Stomach (tissue), 9 donors: ENCODE measurements around the gene SYNJ2. TPM values are rescaled to one million over a fixed set of nuclear protein-coding genes. Genes with fewer than 3 reads are reported as not detected.
A peak's percentile ranks its signal among the peaks of the same experiment; 100 is the strongest.

Experiments
- DNase-seq, 2 donors: peaks; one replicate each; pipeline versions ENCODE4 v3.0.0 to v3.0.0-alpha.2; 2013 to 2019
- H3K27ac ChIP-seq, 5 donors: fragments of 200-600 bp in 4 of 5; sonication (generic) in 4 of 5; one replicate each; pipeline ENCODE4 v1.5.1; 2013 to 2019; ENCODE audit warnings: mild to moderate bottlenecking in 1 of 5, moderate library complexity in 1 of 5
- H3K27me3 ChIP-seq, 3 donors: fragments of 200-600 bp; sonication (generic); one replicate each; pipeline ENCODE4 v1.5.1; 2017 to 2019; ENCODE audit warnings: mixed run types in 1 of 3
- H3K36me3 ChIP-seq, 4 donors: fragments of 200-600 bp; sonication (generic); 1 replicate in 3 of 4; 2 replicates in 1 of 4; pipeline ENCODE4 v1.5.1; 2016 to 2019
- H3K4me1 ChIP-seq, 4 donors: fragments of 200-600 bp; sonication (generic); one replicate each; pipeline ENCODE4 v1.5.1; 2016 to 2019
- H3K4me3 ChIP-seq, 4 donors: fragments of 200-600 bp; sonication (generic) in 3 of 4; one replicate each; pipeline ENCODE4 v1.5.1; 2016 to 2019; ENCODE audit warnings: mild to moderate bottlenecking in 1 of 4
- H3K9me3 ChIP-seq, 4 donors: fragments of 200-600 bp; sonication (generic); one replicate each; pipeline ENCODE4 v1.5.1; 2016 to 2019
- CTCF ChIP-seq, 7 experiments: fragments of 450-650 bp in 4 of 7; fragments of 200-600 bp in 3 of 7; sonication (generic) in 3 of 7; IDR thresholded peaks; one replicate each; pipeline ENCODE4 v1.5.1; 2016 to 2019; ENCODE audit warnings: antibody characterized with exemption in 7 of 7, control low read depth in 2 of 7, mild to moderate bottlenecking in 1 of 7
- EP300 ChIP-seq: sonication (generic); formaldehyde crosslinking; IDR thresholded peaks from one replicate; pipeline ENCODE4 v1.6.1; 2017; ENCODE audit warnings: antibody characterized with exemption
- POLR2A ChIP-seq, 4 donors: fragments of 450-650 bp; IDR thresholded peaks; one replicate each; pipeline ENCODE4 v1.6.1; 2016; ENCODE audit warnings: antibody characterized with exemption in 4 of 4, control low read depth in 2 of 4, mild to moderate bottlenecking in 1 of 4, moderate library complexity in 1 of 4
- POLR2AphosphoS5 ChIP-seq, 3 donors: sonication (generic); formaldehyde crosslinking; IDR thresholded peaks; one replicate each; pipeline ENCODE4 v1.6.1; 2016; ENCODE audit warnings: antibody characterized with exemption in 3 of 3
- WGBS, 5 donors: extraction: QIAGEN DNeasy Blood & Tissue Kit in 3 of 5; methylation state at CpG; one replicate each; pipeline versions ENCODE4 v1.1.5 to v1.1.7; 2013 to 2018; 5-methylcytosine and 5-hydroxymethylcytosine counted together
- intact Hi-C: fragments of 100-400 bp; cut with DNase I; formaldehyde crosslinking; loops from one replicate; pipeline ENCODE4 v1.15.1; 2023; ENCODE audit warnings: low total_unique reads
- polyA plus RNA-seq, 3 donors: library from polyadenylated mRNA; stranded (reverse); fragments of 200-250 nt; gene quantifications; one replicate each; pipeline ENCODE4 v1.2.3, GENCODE V29; 2013
- total RNA-seq, 5 donors: library from RNA; depleted of rRNA; stranded (reverse); fragments of >200 nt; gene quantifications; one replicate each; pipeline versions ENCODE4 v1.1.0 to v1.2.3, GENCODE V29; 2014 to 2016
- donor health status: healthy with polysubstance abuse.
- donor health status: Bipolar disorder and iron deficiency.
- donor health status: healthy.

The SYNJ2 gene
- total and polyA plus RNA-seq, 8 donors: 4.7 to 41.4 (median 14.4) TPM

GRCh38 chr6:157978021-157978783, 3.5 kb upstream of the SYNJ2 start:
- Histone ChIP-seq H3K9me3 (no peaks in the 10 kb centered on the region), H3K36me3 (no peaks in the 10 kb centered on the region), H3K4me3 (no peak overlapping the region), H3K27me3 (no peaks in the 10 kb centered on the region), H3K27ac (no peak overlapping the region), H3K4me1 (peaks cover 6 to 31% (median 22%) of the 10 kb centered on the region in 4 donors)
- TF ChIP-seq CTCF (IDR thresholded peaks at IDR 0.05) (no peak), POLR2A (IDR thresholded peaks at IDR 0.05) (no peak), POLR2AphosphoS5 (IDR thresholded peaks at IDR 0.05) (no peak), EP300 (no peak)
- intact Hi-C loops: loop anchor here (10.0 kb wide), 1 partner anchor 87 kb away; no protein-coding TSS in a partner anchor
- no peak for DNase-seq
- 80 to 92% (median 88%) methylated on average over 14 to 16 of the region's 16 CpGs for WGBS, 5 donors

- peak in 1 of 2 donors; percentile 65 for DNase-seq
- intact Hi-C loops: no loop called here
- 44 to 59% (median 48%) methylated on average over 13 to 19 of the region's 19 CpGs for WGBS, 5 donors
- Histone ChIP-seq H3K27ac (peak overlapping the region in 4 of 5 donors; percentile 84 to 92 (median 91)), H3K9me3 (no peaks in the 10 kb centered on the region), H3K27me3 (no peaks in the 10 kb centered on the region), H3K4me1 (peaks cover 23 to 46% (median 33%) of the 10 kb centered on the region in 4 donors), H3K36me3 (no peaks in the 10 kb centered on the region), H3K4me3 (peak overlapping the region; percentile 61 to 95 (median 85))
- TF ChIP-seq EP300 (no peak), POLR2A (IDR thresholded peaks at IDR 0.05) (no peak), CTCF (IDR thresholded peaks at IDR 0.05) (no peak), POLR2AphosphoS5 (IDR thresholded peaks at IDR 0.05) (no peak)
Observed at GRCh38 chr6:157980288-157981131, 1.2 kb upstream of the SYNJ2 start.

- intact Hi-C loops: no loop called here
- no peak for DNase-seq
- Histone ChIP-seq H3K9me3 (no peaks in the 10 kb centered on the region), H3K27me3 (no peaks in the 10 kb centered on the region), H3K4me1 (peaks cover 29 to 52% (median 37%) of the 10 kb centered on the region in 4 donors), H3K4me3 (peak overlapping the region; percentile 61 to 95 (median 85)), H3K27ac (peak overlapping the region; percentile 82 to 92 (median 91)), H3K36me3 (no peaks in the 10 kb centered on the region)
- TF ChIP-seq CTCF (IDR thresholded peaks at IDR 0.05) (no peak), POLR2A (IDR thresholded peaks at IDR 0.05) (no peak), POLR2AphosphoS5 (IDR thresholded peaks at IDR 0.05) (no peak), EP300 (no peak)
- 4 to 10% (median 6%) methylated on average over 16 to 24 of the region's 24 CpGs for WGBS, 5 donors
Observed at GRCh38 chr6:157981132-157981394, 600 bp upstream of the SYNJ2 start.

GRCh38 chr6:157982102-157982562, 469 bp downstream of the SYNJ2 start:
- Histone ChIP-seq H3K4me3 (peak overlapping the region; percentile 61 to 95 (median 85)), H3K36me3 (no peaks in the 10 kb centered on the region), H3K4me1 (peaks cover 33 to 57% (median 42%) of the 10 kb centered on the region in 4 donors), H3K27me3 (no peaks in the 10 kb centered on the region), H3K27ac (peak overlapping the region; percentile 82 to 92 (median 91)), H3K9me3 (no peaks in the 10 kb centered on the region)
- TF ChIP-seq CTCF (IDR thresholded peaks at IDR 0.05) (no peak), EP300 (no peak), POLR2AphosphoS5 (IDR thresholded peaks at IDR 0.05) (no peak), POLR2A (IDR thresholded peaks at IDR 0.05) (no peak)
- intact Hi-C loops: no loop called here
- DNase-seq: peak; percentile 71 to 77
- WGBS, 5 donors: 1 to 2% (median 1%) methylated on average over 14 to 36 of the region's 36 CpGs
